NT2/D1 (cell line): ENCODE results near the gene C1RL.

Experiments used
- DNase-seq: peaks from one replicate; pipeline ENCODE4 v3.0.0-alpha.2; 2011; ENCODE audit warnings: low read depth, low spot score
- H3K27me3 ChIP-seq: 2 replicates; pipeline ENCODE4 v1.6.0; 2011; ENCODE audit warnings: mild to moderate bottlenecking; ENCODE audit not compliant: insufficient read length, insufficient read depth
- H3K36me3 ChIP-seq: 2 replicates; pipeline ENCODE4 v1.6.1; 2011; ENCODE audit warnings: mild to moderate bottlenecking, low read length, mixed read lengths; ENCODE audit not compliant: insufficient read depth, insufficient read length
- H3K4me1 ChIP-seq: 2 replicates; pipeline ENCODE4 v1.5.1; 2011; ENCODE audit not compliant: insufficient read depth, insufficient read length
- H3K4me3 ChIP-seq: 2 replicates; pipeline ENCODE4 v1.5.1; 2011; ENCODE audit warnings: low read depth; ENCODE audit not compliant: insufficient read length
- H3K9ac ChIP-seq: 2 replicates; pipeline ENCODE4 v1.6.0; 2011; ENCODE audit warnings: low read depth; ENCODE audit not compliant: insufficient read length
- H3K9me3 ChIP-seq: 2 replicates; pipeline ENCODE4 v1.5.1; 2011; ENCODE audit warnings: mild to moderate bottlenecking, low read length; ENCODE audit not compliant: insufficient read depth
- SUZ12 ChIP-seq: IDR thresholded peaks from 2 replicates; pipeline ENCODE4 v1.6.1; 2011; ENCODE audit not compliant: insufficient read length, insufficient read depth; ENCODE audit errors: extremely low read depth
- YY1 ChIP-seq: IDR thresholded peaks from 2 replicates; pipeline ENCODE4 v1.6.1; 2011; ENCODE audit not compliant: insufficient read length, insufficient read depth
- ZNF274 ChIP-seq: IDR thresholded peaks from 2 replicates; pipeline ENCODE4 v1.6.1; 2011; ENCODE audit warnings: mild to moderate bottlenecking, low read depth, low read length

The C1RL gene

DNA sequence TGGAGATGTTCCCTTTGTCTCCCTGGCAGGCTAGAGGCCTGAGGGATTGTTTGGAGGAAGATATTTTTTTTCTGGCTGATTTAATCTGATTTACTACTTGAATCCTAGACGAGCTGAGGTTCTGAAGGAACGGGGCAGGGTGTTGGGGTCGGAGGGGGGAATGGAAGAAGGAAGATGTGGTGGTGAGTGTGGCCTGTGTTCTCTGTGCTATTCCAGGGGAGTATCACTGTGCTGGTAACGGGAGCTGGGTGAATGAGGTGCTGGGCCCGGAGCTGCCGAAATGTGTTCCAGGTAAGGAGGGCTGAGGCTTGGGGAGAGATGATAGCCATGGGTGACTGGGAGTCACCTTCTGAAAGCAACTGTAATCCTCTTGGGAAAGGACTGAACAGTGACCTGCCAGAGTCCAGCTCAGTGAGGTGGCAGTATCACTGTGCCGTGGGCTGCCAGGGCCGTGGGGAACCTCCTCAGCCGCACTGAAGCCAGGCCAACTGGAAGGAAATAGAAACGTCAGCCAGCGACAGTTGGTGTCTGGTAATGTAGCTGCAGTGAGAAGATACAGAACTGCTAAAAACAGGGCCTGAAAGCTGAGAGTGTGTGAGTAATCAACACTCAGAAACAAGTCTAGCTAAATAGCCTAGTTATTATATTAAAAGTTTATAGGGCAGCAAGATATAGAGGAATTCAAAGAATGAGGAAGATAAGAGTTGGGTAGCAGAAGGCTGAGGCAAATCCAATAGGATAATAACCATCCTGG, 40.6 kb downstream of the C1RL start:
- DNase-seq: no peak
- Histone ChIP-seq H3K9me3 (no peaks in the 10 kb centered on the region), H3K27me3 (no peaks in the 10 kb centered on the region), H3K9ac (no peak overlapping the region), H3K4me3 (no peak overlapping the region), H3K4me1 (no peaks in the 10 kb centered on the region), H3K36me3 (no peaks in the 10 kb centered on the region)
- TF ChIP-seq YY1 (no peak), ZNF274 (no peak), SUZ12 (no peak)

DNA sequence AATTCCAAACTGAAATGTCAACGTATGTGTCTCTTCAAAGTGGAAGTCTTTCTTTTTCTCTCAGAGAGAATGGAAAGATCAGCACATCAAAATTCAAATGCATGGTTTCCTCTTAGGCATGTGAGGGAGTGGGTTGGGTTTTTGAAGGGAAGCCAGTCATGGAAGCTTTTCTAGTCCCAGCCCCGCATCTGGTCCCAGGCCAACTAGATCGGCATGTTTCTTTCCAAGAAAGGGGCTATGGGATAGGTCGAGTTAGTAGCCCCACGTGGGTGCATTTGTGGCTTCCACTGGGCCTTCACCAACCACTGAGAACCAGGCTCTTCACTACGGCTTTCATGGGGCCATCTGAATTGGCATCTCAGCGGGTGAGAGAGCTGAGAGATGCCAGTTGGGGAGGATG, 41.9 kb downstream of the C1RL start:
- DNase-seq: no peak
- Histone ChIP-seq H3K4me3 (no peak overlapping the region), H3K36me3 (no peaks in the 10 kb centered on the region), H3K4me1 (no peaks in the 10 kb centered on the region), H3K9me3 (no peaks in the 10 kb centered on the region), H3K27me3 (no peaks in the 10 kb centered on the region), H3K9ac (no peak overlapping the region)
- TF ChIP-seq YY1 (no peak), SUZ12 (no peak), ZNF274 (no peak)

- Histone ChIP-seq H3K27me3 (no peaks in the 10 kb centered on the region), H3K4me1 (no peaks in the 10 kb centered on the region), H3K9ac (no peak overlapping the region), H3K4me3 (no peak overlapping the region), H3K9me3 (no peaks in the 10 kb centered on the region), H3K36me3 (no peaks in the 10 kb centered on the region)
- no peak for TF ChIP-seq ZNF274
- TF ChIP-seq SUZ12: no peak
- TF ChIP-seq YY1: no peak
- DNase-seq: no peak
Observed at GRCh38 chr12:7066596-7066995, 42.4 kb downstream of the C1RL start.

GRCh38 chr12:7065073-7065623, 43.9 kb downstream of the C1RL start:
- TF ChIP-seq YY1: no peak
- TF ChIP-seq SUZ12: no peak
- no peak for TF ChIP-seq ZNF274
- no peak overlapping the region for H3K4me3 ChIP-seq
- no peaks in the 10 kb centered on the region for H3K9me3 ChIP-seq
- no peak overlapping the region for H3K9ac ChIP-seq
- DNase-seq: no peak
- H3K36me3 ChIP-seq: no peaks in the 10 kb centered on the region
- no peaks in the 10 kb centered on the region for H3K27me3 ChIP-seq
- peaks cover 8% of the 10 kb centered on the region for H3K4me1 ChIP-seq

GRCh38 chr12:7064516-7064915, 44.5 kb downstream of the C1RL start:
- no peaks in the 10 kb centered on the region for H3K27me3 ChIP-seq
- H3K4me3 ChIP-seq: no peak overlapping the region
- no peak overlapping the region for H3K9ac ChIP-seq
- H3K36me3 ChIP-seq: no peaks in the 10 kb centered on the region
- H3K9me3 ChIP-seq: no peaks in the 10 kb centered on the region
- no peak for DNase-seq
- H3K4me1 ChIP-seq: peaks cover 8% of the 10 kb centered on the region
- TF ChIP-seq YY1: no peak
- no peak for TF ChIP-seq SUZ12
- TF ChIP-seq ZNF274: no peak

GRCh38 chr12:7061596-7061995, 47.4 kb downstream of the C1RL start:
- Histone ChIP-seq H3K4me1 (peaks cover 8% of the 10 kb centered on the region), H3K36me3 (no peaks in the 10 kb centered on the region), H3K9me3 (no peaks in the 10 kb centered on the region), H3K27me3 (no peaks in the 10 kb centered on the region), H3K9ac (no peak overlapping the region), H3K4me3 (no peak overlapping the region)
- DNase-seq: no peak
- TF ChIP-seq ZNF274 (no peak), SUZ12 (no peak), YY1 (no peak)

DNA sequence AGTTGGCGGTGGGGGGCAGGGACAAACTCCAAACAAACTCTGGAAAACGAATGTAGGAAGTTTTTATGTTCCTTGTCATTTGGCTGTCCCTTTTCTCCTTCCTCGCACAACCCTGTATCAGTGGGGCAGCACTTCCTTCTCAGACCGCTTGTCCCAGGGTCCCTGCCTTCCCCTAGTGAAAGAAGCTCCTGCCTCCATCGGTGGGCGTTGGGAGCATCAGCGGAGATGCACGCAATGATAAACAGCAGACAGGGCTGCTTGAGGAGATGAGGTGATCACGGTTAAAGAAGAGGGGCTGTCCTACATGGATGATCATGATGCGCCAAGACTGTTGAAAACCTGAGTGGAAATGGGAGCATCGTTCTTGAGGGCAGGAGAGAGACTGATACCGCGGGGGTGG, 47.9 kb downstream of the C1RL start:
- H3K9ac ChIP-seq: no peak overlapping the region
- H3K36me3 ChIP-seq: no peaks in the 10 kb centered on the region
- H3K9me3 ChIP-seq: no peaks in the 10 kb centered on the region
- DNase-seq: no peak
- H3K27me3 ChIP-seq: no peaks in the 10 kb centered on the region
- H3K4me1 ChIP-seq: peaks cover 8% of the 10 kb centered on the region
- no peak for TF ChIP-seq ZNF274
- TF ChIP-seq YY1: no peak
- TF ChIP-seq SUZ12: no peak
- H3K4me3 ChIP-seq: no peak overlapping the region
